Neural progenitor cell (in vitro differentiated cells): ENCODE results near the gene KRT7.

ENCODE experiments used
- CTCF ChIP-seq: fragments of 200-600 bp; sonication (generic); IDR thresholded peaks from 2 replicates; pipeline ENCODE4 v1.5.1; 2017; ENCODE audit warnings: antibody characterized with exemption, mild to moderate bottlenecking
- EZH2 ChIP-seq: fragments of 200-600 bp; sonication (generic); IDR thresholded peaks from 2 replicates; pipeline ENCODE4 v1.6.1; 2017; ENCODE audit warnings: antibody characterized with exemption, mild to moderate bottlenecking, moderate library complexity

- no peak for TF ChIP-seq CTCF
- no peak for TF ChIP-seq EZH2
Measured at GRCh38 chr12:52262286-52262685, 29.2 kb downstream of the KRT7 start.
